Measurements from ENCODE around the gene ABHD16B.

Gene ABHD16B

GRCh38 chr20:63886921-63887320 lies 25.6 kb downstream of the ABHD16B start:
- Histone ChIP-seq H3K9ac (ENCODE audit: low read length) (no peak overlapping the region), H3K4me1 (ENCODE audit: control insufficient read depth, insufficient read depth, low read length) (peaks cover 13% of the 10 kb centered on the region), H3K36me3 (ENCODE audit: control insufficient read depth, insufficient read depth, low read length) (peaks cover 9% of the 10 kb centered on the region), H3K4me3 (ENCODE audit: low read length) (no peak overlapping the region), H3K9me3 (ENCODE audit: control insufficient read depth, low read length) (no peaks in the 10 kb centered on the region), H3K27me3 (ENCODE audit: control insufficient read depth, insufficient read depth, low read length) (no peaks in the 10 kb centered on the region)

- Histone ChIP-seq H3K4me3 (ENCODE audit: low read length) (no peak overlapping the region), H3K9me3 (ENCODE audit: control insufficient read depth, low read length) (no peaks in the 10 kb centered on the region), H3K4me1 (ENCODE audit: control insufficient read depth, insufficient read depth, low read length) (peaks cover 10% of the 10 kb centered on the region), H3K9ac (ENCODE audit: low read length) (no peak overlapping the region), H3K27me3 (ENCODE audit: control insufficient read depth, insufficient read depth, low read length) (no peaks in the 10 kb centered on the region), H3K36me3 (ENCODE audit: control insufficient read depth, insufficient read depth, low read length) (peaks cover 9% of the 10 kb centered on the region)
Observed at GRCh38 chr20:63889241-63890200, 28.2 kb downstream of the ABHD16B start.

GRCh38 chr20:63890201-63890576 lies 28.9 kb downstream of the ABHD16B start:
- H3K4me1 ChIP-seq (ENCODE audit: control insufficient read depth, insufficient read depth, low read length) = peaks cover 10% of the 10 kb centered on the region
- H3K9ac ChIP-seq (ENCODE audit: low read length) = no peak overlapping the region
- H3K27me3 ChIP-seq (ENCODE audit: control insufficient read depth, insufficient read depth, low read length) = no peaks in the 10 kb centered on the region
- no peaks in the 10 kb centered on the region for H3K9me3 ChIP-seq (ENCODE audit: control insufficient read depth, low read length)
- H3K36me3 ChIP-seq (ENCODE audit: control insufficient read depth, insufficient read depth, low read length) = peaks cover 9% of the 10 kb centered on the region
- no peak overlapping the region for H3K4me3 ChIP-seq (ENCODE audit: low read length)

GRCh38 chr20:63890616-63891015 lies 29.3 kb downstream of the ABHD16B start:
- peaks cover 8% of the 10 kb centered on the region for H3K4me1 ChIP-seq (ENCODE audit: control insufficient read depth, insufficient read depth, low read length)
- no peak overlapping the region for H3K4me3 ChIP-seq (ENCODE audit: low read length)
- H3K9me3 ChIP-seq (ENCODE audit: control insufficient read depth, low read length) = no peaks in the 10 kb centered on the region
- H3K9ac ChIP-seq (ENCODE audit: low read length) = no peak overlapping the region
- no peaks in the 10 kb centered on the region for H3K27me3 ChIP-seq (ENCODE audit: control insufficient read depth, insufficient read depth, low read length)
- H3K36me3 ChIP-seq (ENCODE audit: control insufficient read depth, insufficient read depth, low read length) = peaks cover 9% of the 10 kb centered on the region

DNA sequence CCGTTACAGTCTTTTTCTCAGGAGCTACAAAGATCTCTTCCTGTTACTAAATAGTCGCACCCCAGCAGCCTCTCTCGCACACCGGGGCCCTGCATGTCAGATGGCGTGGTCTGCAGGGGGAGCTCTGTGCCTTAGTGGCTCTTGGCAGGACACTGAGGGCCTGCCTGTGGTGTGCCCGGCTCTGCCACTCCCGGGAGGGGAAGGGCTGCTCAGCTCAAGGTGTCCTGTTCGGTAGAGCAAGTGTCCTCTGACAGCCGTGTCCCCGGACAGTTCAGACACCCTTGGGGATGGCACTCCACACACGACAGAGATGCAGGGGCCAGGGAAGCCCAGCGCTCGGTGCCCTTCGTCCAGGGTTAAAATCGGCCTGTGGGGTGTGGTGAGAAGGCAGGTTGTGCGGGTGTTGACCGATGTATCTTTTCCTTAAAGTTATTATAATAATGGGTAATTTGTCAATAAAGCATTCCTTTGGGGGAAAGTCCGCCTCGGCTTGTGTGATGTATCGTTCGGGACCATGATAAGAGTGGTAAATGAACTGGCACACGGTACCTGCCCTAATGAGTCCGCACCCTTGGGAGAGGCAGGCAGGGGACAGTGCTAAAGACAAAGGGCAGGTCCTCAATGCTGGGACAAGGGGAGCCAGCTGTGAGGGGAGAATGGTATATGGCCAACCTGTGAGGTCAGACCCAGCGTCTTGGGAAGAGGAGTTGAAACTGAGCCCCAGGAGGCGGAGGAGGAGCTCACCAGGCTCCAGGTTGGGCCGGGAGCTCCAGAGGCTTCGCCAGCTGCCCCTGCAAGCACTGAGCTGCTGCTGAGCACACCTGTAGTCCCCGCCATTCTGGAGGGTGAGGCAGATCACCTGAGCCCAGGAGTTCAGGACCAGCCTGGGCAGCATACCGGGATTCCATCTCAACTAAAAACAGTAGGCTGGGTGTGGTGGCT lies 30.0 kb downstream of the ABHD16B start:
- Histone ChIP-seq H3K9ac (ENCODE audit: low read length) (no peak overlapping the region), H3K36me3 (ENCODE audit: control insufficient read depth, insufficient read depth, low read length) (peaks cover 9% of the 10 kb centered on the region)

DNA sequence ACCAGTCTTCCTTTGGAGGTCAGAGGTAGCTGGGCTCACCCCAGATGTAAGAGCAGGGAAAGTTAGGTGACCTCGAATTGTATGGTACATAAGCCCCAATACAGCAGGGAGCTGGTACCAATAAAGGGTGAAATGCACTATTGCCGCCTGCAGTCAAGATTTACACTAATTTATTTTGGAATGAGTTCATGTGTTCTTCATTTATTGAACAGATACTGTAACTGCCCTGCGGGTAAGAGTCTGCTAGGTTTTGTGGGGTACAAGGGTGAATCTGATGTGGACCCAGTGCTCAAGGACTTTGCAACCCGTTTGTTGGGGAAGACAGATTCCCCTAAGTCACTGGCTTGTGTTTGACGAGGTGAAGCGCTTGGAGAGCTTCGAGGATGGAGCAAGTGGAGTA lies 31.1 kb downstream of the ABHD16B start:
- Histone ChIP-seq H3K9ac (ENCODE audit: low read length) (no peak overlapping the region), H3K36me3 (ENCODE audit: control insufficient read depth, insufficient read depth, low read length) (peaks cover 9% of the 10 kb centered on the region), H3K4me1 (ENCODE audit: control insufficient read depth, insufficient read depth, low read length) (peaks cover 18% of the 10 kb centered on the region), H3K4me3 (ENCODE audit: low read length) (no peak overlapping the region), H3K9me3 (ENCODE audit: control insufficient read depth, low read length) (no peaks in the 10 kb centered on the region), H3K27me3 (ENCODE audit: control insufficient read depth, insufficient read depth, low read length) (no peaks in the 10 kb centered on the region)

More for the DNA sequence above, 30.0 kb downstream of the ABHD16B start:
- peaks cover 7% of the 10 kb centered on the region for H3K4me1 ChIP-seq (ENCODE audit: control insufficient read depth, insufficient read depth, low read length)
- no peaks in the 10 kb centered on the region for H3K9me3 ChIP-seq (ENCODE audit: control insufficient read depth, low read length)
- H3K27me3 ChIP-seq (ENCODE audit: control insufficient read depth, insufficient read depth, low read length) = no peaks in the 10 kb centered on the region
- H3K4me3 ChIP-seq (ENCODE audit: low read length) = no peak overlapping the region

DNA sequence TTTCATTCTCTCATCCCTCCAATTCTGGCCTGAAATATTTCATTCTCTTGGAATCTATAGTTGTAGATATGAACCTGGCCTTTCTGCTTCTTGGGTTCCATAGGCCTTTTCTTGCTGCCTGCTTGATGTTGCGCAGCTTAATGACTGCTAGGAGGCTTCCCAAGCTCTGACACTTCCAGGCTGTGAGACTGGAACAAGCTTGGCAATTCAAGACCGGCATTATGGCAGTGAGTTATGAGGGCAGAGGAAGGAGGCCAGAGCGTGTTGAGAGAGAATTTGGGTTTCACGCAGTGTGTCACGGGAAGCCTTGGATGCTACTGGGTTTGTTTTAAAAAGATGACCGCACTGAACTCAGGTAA lies 32.7 kb downstream of the ABHD16B start:
- Histone ChIP-seq H3K27me3 (ENCODE audit: control insufficient read depth, insufficient read depth, low read length) (no peaks in the 10 kb centered on the region), H3K4me3 (ENCODE audit: low read length) (no peak overlapping the region), H3K36me3 (ENCODE audit: control insufficient read depth, insufficient read depth, low read length) (peaks cover 9% of the 10 kb centered on the region), H3K9me3 (ENCODE audit: control insufficient read depth, low read length) (no peaks in the 10 kb centered on the region), H3K4me1 (ENCODE audit: control insufficient read depth, insufficient read depth, low read length) (peaks cover 30% of the 10 kb centered on the region), H3K9ac (ENCODE audit: low read length) (no peak overlapping the region)

- Histone ChIP-seq H3K9ac (ENCODE audit: low read length) (peak within 1 kb of the TSS; percentile 74), H3K4me3 (ENCODE audit: low read length) (peak within 1 kb of the TSS; percentile 56), H3K27me3 (ENCODE audit: control insufficient read depth, insufficient read depth, low read length) (no peaks in the 10 kb centered on the region), H3K4me1 (ENCODE audit: control insufficient read depth, insufficient read depth, low read length) (peaks cover 36% of the 10 kb centered on the region), H3K9me3 (ENCODE audit: control insufficient read depth, low read length) (no peaks in the 10 kb centered on the region), H3K36me3 (ENCODE audit: control insufficient read depth, insufficient read depth, low read length) (peaks cover 8% of the 10 kb centered on the region)
Observed at GRCh38 chr20:63894358-63895201, 33.3 kb downstream of the ABHD16B start, which contains the start of gene DNAJC5. Gene DNAJC5 (plus strand): TSS chr20:63895126. CDS start chr20:63928346, 33,220 bp downstream.

GRCh38 chr20:63895202-63895951 lies 34.1 kb downstream of the ABHD16B start:
- Histone ChIP-seq H3K9ac (ENCODE audit: low read length) (peak overlapping the region; percentile 74), H3K36me3 (ENCODE audit: control insufficient read depth, insufficient read depth, low read length) (peaks cover under 1% of the 10 kb centered on the region), H3K4me1 (ENCODE audit: control insufficient read depth, insufficient read depth, low read length) (peaks cover 36% of the 10 kb centered on the region), H3K9me3 (ENCODE audit: control insufficient read depth, low read length) (no peaks in the 10 kb centered on the region), H3K27me3 (ENCODE audit: control insufficient read depth, insufficient read depth, low read length) (no peaks in the 10 kb centered on the region), H3K4me3 (ENCODE audit: low read length) (peak overlapping the region; percentile 56)

GRCh38 chr20:63895952-63896263 lies 34.6 kb downstream of the ABHD16B start:
- H3K9me3 ChIP-seq (ENCODE audit: control insufficient read depth, low read length) = no peaks in the 10 kb centered on the region
- peak overlapping the region; percentile 56 for H3K4me3 ChIP-seq (ENCODE audit: low read length)
- H3K4me1 ChIP-seq (ENCODE audit: control insufficient read depth, insufficient read depth, low read length) = peaks cover 36% of the 10 kb centered on the region
- H3K27me3 ChIP-seq (ENCODE audit: control insufficient read depth, insufficient read depth, low read length) = no peaks in the 10 kb centered on the region
- H3K9ac ChIP-seq (ENCODE audit: low read length) = peak overlapping the region; percentile 74
- no peaks in the 10 kb centered on the region for H3K36me3 ChIP-seq (ENCODE audit: control insufficient read depth, insufficient read depth, low read length)

Measured in mucosa of stomach (tissue), 1 donor.